Astrocyte of the cerebellum (primary cell): Measurements from ENCODE around the gene PAFAH1B1.

ENCODE experiments used
- DNase-seq: peaks from one replicate; pipeline ENCODE4 v3.0.0-alpha.2; 2011; ENCODE audit warnings: low read depth
- H3K4me3 ChIP-seq: 2 replicates; pipeline ENCODE4 v1.5.1; 2011; ENCODE audit warnings: mild to moderate bottlenecking, low read depth, low read length, moderate library complexity
- CTCF ChIP-seq: IDR thresholded peaks from 2 replicates; pipeline ENCODE4 v1.5.1; 2012; ENCODE audit warnings: low read length, low read depth, moderate library complexity, mild to moderate bottlenecking; ENCODE audit errors: missing control alignments
- in situ Hi-C: cut with HindIII; loops from 2 replicates; pipeline ENCODE4 v1.10.0; 2017; ENCODE audit warnings: low sequenced_read_pairs

The PAFAH1B1 gene

GRCh38 chr17:2560658-2561057, 32.8 kb upstream of the PAFAH1B1 start:
- in situ Hi-C loops, result no loop called here
- DNase-seq, result no peak
- no peak overlapping the region for H3K4me3 ChIP-seq
- no peak for TF ChIP-seq CTCF

- DNase-seq, result no peak
- H3K4me3 ChIP-seq, result no peak overlapping the region
- TF ChIP-seq CTCF, result no peak
- in situ Hi-C loops, result no loop called here
Measured at GRCh38 chr17:2562162-2562858, 31.1 kb upstream of the PAFAH1B1 start.

- in situ Hi-C loops, result no loop called here
- H3K4me3 ChIP-seq, result no peak overlapping the region
- DNase-seq, result no peak
- no peak for TF ChIP-seq CTCF
Measured at GRCh38 chr17:2563061-2563460, 30.4 kb upstream of the PAFAH1B1 start.

- TF ChIP-seq CTCF, result no peak
- no peak for DNase-seq
- in situ Hi-C loops, result no loop called here
Measured at GRCh38 chr17:2563543-2563942, 29.9 kb upstream of the PAFAH1B1 start.

GRCh38 chr17:2564877-2565276, 28.6 kb upstream of the PAFAH1B1 start:
- in situ Hi-C loops, result no loop called here
- no peak for TF ChIP-seq CTCF
- DNase-seq, result no peak
- no peak overlapping the region for H3K4me3 ChIP-seq

More at GRCh38 chr17:2563543-2563942, 29.9 kb upstream of the PAFAH1B1 start:
- H3K4me3 ChIP-seq, result no peak overlapping the region

GRCh38 chr17:2566056-2566455, 27.4 kb upstream of the PAFAH1B1 start:
- no peak for TF ChIP-seq CTCF
- no peak for DNase-seq
- in situ Hi-C loops, result no loop called here
- H3K4me3 ChIP-seq, result no peak overlapping the region
